Erythroblast (primary cell): ENCODE data around the gene PTPRD.

Experiments used
- GATA1 ChIP-seq: IDR thresholded peaks from 2 replicates; pipeline ENCODE4 v1.6.1; 2011; ENCODE audit warnings: low read depth, mild to moderate bottlenecking, control low read depth, low read length, moderate library complexity
- POLR2A ChIP-seq: IDR thresholded peaks from 2 replicates; pipeline ENCODE4 v1.6.1; 2011; ENCODE audit warnings: mild to moderate bottlenecking, low read length

- TF ChIP-seq POLR2A, result no peak
- TF ChIP-seq GATA1, result no peak
Measured at GRCh38 chr9:8649807-8650206, 1963.0 kb downstream of the PTPRD start.
